ENCODE data around the gene RHBDL1. TPM values are rescaled to one million over a fixed set of nuclear protein-coding genes. Genes with fewer than 3 reads are reported as not detected.

RHBDL1 gene
- total RNA-seq, 1 experiment from 2014 or later: 3.6 TPM

DNA sequence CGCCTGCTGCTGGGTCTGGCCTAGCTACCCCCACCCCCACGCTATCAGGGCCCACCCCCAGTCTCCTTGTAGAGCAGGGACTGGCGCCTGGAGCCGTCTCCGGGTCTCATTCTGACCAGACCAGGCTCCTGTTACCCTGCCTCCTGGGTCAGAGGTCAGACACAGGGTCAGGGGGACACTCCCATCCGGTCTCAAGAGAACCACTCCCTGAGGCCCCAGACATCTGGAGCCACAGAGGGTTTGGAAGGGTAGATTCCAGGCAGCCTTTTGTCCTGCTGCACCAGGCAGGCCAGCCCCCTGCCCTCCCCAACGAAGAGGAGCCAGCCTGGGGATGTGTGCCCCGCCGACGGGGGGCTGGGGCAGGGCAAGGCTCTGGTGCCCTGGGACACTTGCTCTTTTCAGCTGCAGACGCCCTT is 45.6 kb upstream of the RHBDL1 start:
- Histone ChIP-seq H3K9ac (ENCODE audit: low read length) (no peak overlapping the region), H3K9me3 (ENCODE audit: low read length) (no peaks in the 10 kb centered on the region), H3K9me2 (replicated peaks; ENCODE audit: insufficient read depth, low read length) (no peaks in the 10 kb centered on the region), H3K27ac (ENCODE audit: low read length) (no peak overlapping the region), H3K79me2 (ENCODE audit: low read length) (peaks cover 8% of the 10 kb centered on the region), H4K20me1 (ENCODE audit: insufficient read depth, low read depth, low read length) (peaks cover 2% of the 10 kb centered on the region; the same call in 1 of the 2 replicates), H3K27me3 (ENCODE audit: low read length) (no peaks in the 10 kb centered on the region), H2AFZ (ENCODE audit: low read length) (no peak overlapping the region), H3K4me2 (ENCODE audit: low read depth, low read length, poor library complexity, severe bottlenecking) (no peak overlapping the region), H3K36me3 (ENCODE audit: insufficient read depth, low read length) (0 out of 2 replicates have a peak, but pooled peaks cover 4% of the 10 kb centered on the region), H3K4me3 (ENCODE audit: low read length) (no peak overlapping the region), H3K4me1 (ENCODE audit: low read length) (peaks cover 13% of the 10 kb centered on the region)
- DNase-seq: no peak

DNA sequence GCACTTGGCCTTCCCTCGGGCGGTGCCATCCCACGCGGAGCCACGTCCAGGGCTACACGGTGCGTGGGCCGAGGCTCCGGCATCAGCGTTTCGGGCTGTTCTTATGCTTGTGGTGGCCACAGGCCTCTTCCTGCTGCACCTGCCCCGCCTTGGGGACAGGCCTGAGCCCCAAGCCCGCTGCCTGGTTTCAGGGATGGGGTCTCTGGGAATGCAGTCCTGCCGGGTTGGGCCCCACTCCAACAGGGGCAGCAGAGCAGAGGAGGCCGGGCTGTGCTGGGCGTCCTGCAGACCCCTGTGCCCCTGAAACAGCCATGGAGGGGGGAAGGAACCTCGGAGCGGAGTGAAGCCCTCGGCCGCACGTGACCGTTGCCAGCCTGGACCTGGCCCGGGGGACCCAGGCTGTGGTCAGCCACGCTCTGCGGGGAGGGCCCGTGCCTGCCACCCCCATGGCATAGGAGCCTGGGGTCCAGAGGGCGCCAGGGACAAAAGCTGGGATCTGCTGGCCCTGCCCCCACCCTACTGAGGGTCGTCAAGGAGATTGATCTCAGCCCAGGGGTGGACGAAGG is 45.1 kb upstream of the RHBDL1 start:
- H4K20me1 ChIP-seq (ENCODE audit: insufficient read depth, low read depth, low read length): peaks cover 7% of the 10 kb centered on the region; the same call in 1 of the 2 replicates
- no peak overlapping the region for H2AFZ ChIP-seq (ENCODE audit: low read length)
- no peaks in the 10 kb centered on the region for H3K27me3 ChIP-seq (ENCODE audit: low read length)
- H3K27ac ChIP-seq (ENCODE audit: low read length): no peak overlapping the region
- 0 out of 2 replicates have a peak, but pooled peaks cover 4% of the 10 kb centered on the region for H3K36me3 ChIP-seq (ENCODE audit: insufficient read depth, low read length)
- peaks cover 14% of the 10 kb centered on the region for H3K4me1 ChIP-seq (ENCODE audit: low read length)
- H3K9ac ChIP-seq (ENCODE audit: low read length): no peak overlapping the region
- peaks cover 13% of the 10 kb centered on the region for H3K79me2 ChIP-seq (ENCODE audit: low read length)
- no peak overlapping the region for H3K4me2 ChIP-seq (ENCODE audit: low read depth, low read length, poor library complexity, severe bottlenecking)
- no peak overlapping the region for H3K4me3 ChIP-seq (ENCODE audit: low read length)
- DNase-seq: no peak
- no peaks in the 10 kb centered on the region for H3K9me2 ChIP-seq (replicated peaks; ENCODE audit: insufficient read depth, low read length)
- no peaks in the 10 kb centered on the region for H3K9me3 ChIP-seq (ENCODE audit: low read length)

DNA sequence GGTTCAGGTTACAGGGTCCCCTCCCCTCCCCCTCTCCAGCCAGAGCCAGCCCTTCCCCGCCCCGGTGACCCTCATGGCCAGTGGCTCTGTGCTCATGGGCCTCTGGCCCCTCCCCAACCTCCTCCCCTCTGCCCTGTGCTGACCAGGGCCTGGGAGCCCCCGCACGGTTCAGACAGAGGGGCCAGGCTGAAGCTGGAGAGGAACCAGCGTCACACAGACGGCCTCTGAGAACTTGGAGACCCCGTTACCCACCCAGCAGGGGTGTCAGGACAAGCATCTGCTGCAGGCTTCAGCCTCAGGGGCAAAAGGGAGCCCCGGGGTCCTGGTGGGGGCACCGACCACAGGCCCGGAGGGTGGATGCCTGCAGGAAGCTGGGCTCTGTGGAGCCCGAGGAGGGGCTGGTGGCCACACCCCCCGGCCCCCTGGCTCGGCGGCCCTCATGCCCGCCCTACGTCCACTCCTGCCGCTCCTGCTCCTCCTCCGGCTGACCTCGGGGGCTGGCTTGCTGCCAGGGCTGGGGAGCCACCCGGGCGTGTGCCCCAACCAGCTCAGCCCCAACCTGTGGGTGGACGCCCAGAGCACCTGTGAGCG is 44.6 kb upstream of the RHBDL1 start, which contains the start of gene WFIKKN1:
TSS of gene WFIKKN1 (plus strand) at position 171 of the 591 bp plus-strand sequence. CDS start at position 440, 269 bp downstream.
- Histone ChIP-seq H3K9me3 (ENCODE audit: low read length) (no peaks in the 10 kb centered on the region), H4K20me1 (ENCODE audit: insufficient read depth, low read depth, low read length) (peaks cover 7% of the 10 kb centered on the region; the same call in 1 of the 2 replicates), H3K9me2 (replicated peaks; ENCODE audit: insufficient read depth, low read length) (no peaks in the 10 kb centered on the region), H3K9ac (ENCODE audit: low read length) (no peak within 1 kb of the TSS), H2AFZ (ENCODE audit: low read length) (no peak within 1 kb of the TSS), H3K4me2 (ENCODE audit: low read depth, low read length, poor library complexity, severe bottlenecking) (no peak within 1 kb of the TSS), H3K36me3 (ENCODE audit: insufficient read depth, low read length) (0 out of 2 replicates have a peak, but pooled peaks cover 4% of the 10 kb centered on the region), H3K4me3 (ENCODE audit: low read length) (no peak within 1 kb of the TSS), H3K27me3 (ENCODE audit: low read length) (no peaks in the 10 kb centered on the region), H3K27ac (ENCODE audit: low read length) (no peak within 1 kb of the TSS), H3K4me1 (ENCODE audit: low read length) (peaks cover 14% of the 10 kb centered on the region), H3K79me2 (ENCODE audit: low read length) (peaks cover 19% of the 10 kb centered on the region)
- no peak for DNase-seq

DNA sequence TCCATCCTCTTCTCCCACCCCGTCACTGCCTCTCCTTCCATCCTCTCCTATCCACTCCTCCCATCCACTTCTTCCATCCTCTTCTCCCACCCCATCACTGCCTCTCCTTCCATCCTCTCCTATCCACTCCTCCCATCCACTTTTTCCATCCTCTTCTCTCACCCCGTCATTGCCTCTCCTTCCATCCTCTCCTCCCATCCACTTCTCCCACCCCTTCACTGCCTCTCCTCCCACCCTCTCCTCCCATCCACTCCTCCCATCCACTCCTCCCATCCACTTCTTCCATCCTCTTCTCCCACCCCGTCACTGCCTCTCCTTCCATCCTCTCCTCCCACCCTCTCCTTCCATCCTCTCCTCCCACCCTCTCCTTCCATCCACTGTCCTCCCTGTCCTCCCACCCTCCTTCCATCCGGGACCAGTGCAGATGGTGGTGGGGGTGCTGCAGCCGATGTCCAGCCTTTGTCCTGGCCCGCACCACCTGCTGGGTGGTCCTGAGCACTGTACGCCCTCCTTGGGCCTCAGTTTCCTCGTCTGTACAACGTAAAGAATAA is 43.6 kb upstream of the RHBDL1 start:
- no peak overlapping the region for H3K9ac ChIP-seq (ENCODE audit: low read length)
- H3K27me3 ChIP-seq (ENCODE audit: low read length): no peaks in the 10 kb centered on the region
- peaks cover 20% of the 10 kb centered on the region for H3K4me1 ChIP-seq (ENCODE audit: low read length)
- H3K9me2 ChIP-seq (replicated peaks; ENCODE audit: insufficient read depth, low read length): no peaks in the 10 kb centered on the region
- no peak overlapping the region for H2AFZ ChIP-seq (ENCODE audit: low read length)
- H3K36me3 ChIP-seq (ENCODE audit: insufficient read depth, low read length): 0 out of 2 replicates have a peak, but pooled peaks cover 4% of the 10 kb centered on the region
- H3K9me3 ChIP-seq (ENCODE audit: low read length): no peaks in the 10 kb centered on the region
- H3K4me3 ChIP-seq (ENCODE audit: low read length): no peak overlapping the region
- H4K20me1 ChIP-seq (ENCODE audit: insufficient read depth, low read depth, low read length): peaks cover 7% of the 10 kb centered on the region; the same call in 1 of the 2 replicates
- H3K4me2 ChIP-seq (ENCODE audit: low read depth, low read length, poor library complexity, severe bottlenecking): no peak overlapping the region
- H3K79me2 ChIP-seq (ENCODE audit: low read length): peaks cover 20% of the 10 kb centered on the region
- H3K27ac ChIP-seq (ENCODE audit: low read length): no peak overlapping the region
- DNase-seq: no peak

DNA sequence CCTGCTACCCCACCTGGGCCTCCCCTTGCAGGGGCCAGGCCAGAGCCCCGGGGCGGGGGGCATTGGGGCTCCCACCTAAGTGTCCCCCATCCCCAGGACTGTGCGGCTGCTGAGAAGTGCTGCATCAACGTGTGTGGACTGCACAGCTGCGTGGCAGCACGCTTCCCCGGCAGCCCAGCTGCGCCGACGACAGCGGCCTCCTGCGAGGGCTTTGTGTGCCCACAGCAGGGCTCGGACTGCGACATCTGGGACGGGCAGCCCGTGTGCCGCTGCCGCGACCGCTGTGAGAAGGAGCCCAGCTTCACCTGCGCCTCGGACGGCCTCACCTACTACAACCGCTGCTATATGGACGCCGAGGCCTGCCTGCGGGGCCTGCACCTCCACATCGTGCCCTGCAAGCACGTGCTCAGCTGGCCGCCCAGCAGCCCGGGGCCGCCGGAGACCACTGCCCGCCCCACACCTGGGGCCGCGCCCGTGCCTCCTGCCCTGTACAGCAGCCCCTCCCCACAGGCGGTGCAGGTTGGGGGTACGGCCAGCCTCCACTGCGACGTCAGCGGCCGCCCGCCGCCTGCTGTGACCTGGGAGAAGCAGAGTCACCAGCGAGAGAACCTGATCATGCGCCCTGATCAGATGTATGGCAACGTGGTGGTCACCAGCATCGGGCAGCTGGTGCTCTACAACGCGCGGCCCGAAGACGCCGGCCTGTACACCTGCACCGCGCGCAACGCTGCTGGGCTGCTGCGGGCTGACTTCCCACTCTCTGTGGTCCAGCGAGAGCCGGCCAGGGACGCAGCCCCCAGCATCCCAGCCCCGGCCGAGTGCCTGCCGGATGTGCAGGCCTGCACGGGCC is 42.8 kb upstream of the RHBDL1 start:
- Histone ChIP-seq H3K27me3 (ENCODE audit: low read length) (no peaks in the 10 kb centered on the region), H3K4me1 (ENCODE audit: low read length) (peaks cover 23% of the 10 kb centered on the region), H3K27ac (ENCODE audit: low read length) (no peak overlapping the region), H3K9me3 (ENCODE audit: low read length) (no peaks in the 10 kb centered on the region), H3K9ac (ENCODE audit: low read length) (no peak overlapping the region), H3K79me2 (ENCODE audit: low read length) (peaks cover 20% of the 10 kb centered on the region), H4K20me1 (ENCODE audit: insufficient read depth, low read depth, low read length) (peaks cover 7% of the 10 kb centered on the region; the same call in 1 of the 2 replicates), H3K9me2 (replicated peaks; ENCODE audit: insufficient read depth, low read length) (no peaks in the 10 kb centered on the region), H2AFZ (ENCODE audit: low read length) (no peak overlapping the region), H3K36me3 (ENCODE audit: insufficient read depth, low read length) (0 out of 2 replicates have a peak, but pooled peaks cover 4% of the 10 kb centered on the region), H3K4me2 (ENCODE audit: low read depth, low read length, poor library complexity, severe bottlenecking) (no peak overlapping the region), H3K4me3 (ENCODE audit: low read length) (no peak overlapping the region)
- no peak for DNase-seq

DNA sequence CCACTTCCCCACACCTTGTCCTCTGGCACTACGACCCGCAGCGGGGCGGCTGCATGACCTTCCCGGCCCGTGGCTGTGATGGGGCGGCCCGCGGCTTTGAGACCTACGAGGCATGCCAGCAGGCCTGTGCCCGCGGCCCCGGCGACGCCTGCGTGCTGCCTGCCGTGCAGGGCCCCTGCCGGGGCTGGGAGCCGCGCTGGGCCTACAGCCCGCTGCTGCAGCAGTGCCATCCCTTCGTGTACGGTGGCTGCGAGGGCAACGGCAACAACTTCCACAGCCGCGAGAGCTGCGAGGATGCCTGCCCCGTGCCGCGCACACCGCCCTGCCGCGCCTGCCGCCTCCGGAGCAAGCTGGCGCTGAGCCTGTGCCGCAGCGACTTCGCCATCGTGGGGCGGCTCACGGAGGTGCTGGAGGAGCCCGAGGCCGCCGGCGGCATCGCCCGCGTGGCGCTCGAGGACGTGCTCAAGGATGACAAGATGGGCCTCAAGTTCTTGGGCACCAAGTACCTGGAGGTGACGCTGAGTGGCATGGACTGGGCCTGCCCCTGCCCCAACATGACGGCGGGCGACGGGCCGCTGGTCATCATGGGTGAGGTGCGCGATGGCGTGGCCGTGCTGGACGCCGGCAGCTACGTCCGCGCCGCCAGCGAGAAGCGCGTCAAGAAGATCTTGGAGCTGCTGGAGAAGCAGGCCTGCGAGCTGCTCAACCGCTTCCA is 42.0 kb upstream of the RHBDL1 start:
- Histone ChIP-seq H4K20me1 (ENCODE audit: insufficient read depth, low read depth, low read length) (peaks cover 7% of the 10 kb centered on the region; the same call in 1 of the 2 replicates), H3K27ac (ENCODE audit: low read length) (no peak overlapping the region), H2AFZ (ENCODE audit: low read length) (no peak overlapping the region), H3K36me3 (ENCODE audit: insufficient read depth, low read length) (0 out of 2 replicates have a peak, but pooled peaks cover 4% of the 10 kb centered on the region), H3K27me3 (ENCODE audit: low read length) (no peaks in the 10 kb centered on the region), H3K4me2 (ENCODE audit: low read depth, low read length, poor library complexity, severe bottlenecking) (no peak overlapping the region), H3K4me3 (ENCODE audit: low read length) (no peak overlapping the region), H3K9ac (ENCODE audit: low read length) (no peak overlapping the region), H3K79me2 (ENCODE audit: low read length) (peaks cover 20% of the 10 kb centered on the region), H3K4me1 (ENCODE audit: low read length) (peaks cover 23% of the 10 kb centered on the region), H3K9me2 (replicated peaks; ENCODE audit: insufficient read depth, low read length) (no peaks in the 10 kb centered on the region), H3K9me3 (ENCODE audit: low read length) (no peaks in the 10 kb centered on the region)
- DNase-seq: no peak

DNA sequence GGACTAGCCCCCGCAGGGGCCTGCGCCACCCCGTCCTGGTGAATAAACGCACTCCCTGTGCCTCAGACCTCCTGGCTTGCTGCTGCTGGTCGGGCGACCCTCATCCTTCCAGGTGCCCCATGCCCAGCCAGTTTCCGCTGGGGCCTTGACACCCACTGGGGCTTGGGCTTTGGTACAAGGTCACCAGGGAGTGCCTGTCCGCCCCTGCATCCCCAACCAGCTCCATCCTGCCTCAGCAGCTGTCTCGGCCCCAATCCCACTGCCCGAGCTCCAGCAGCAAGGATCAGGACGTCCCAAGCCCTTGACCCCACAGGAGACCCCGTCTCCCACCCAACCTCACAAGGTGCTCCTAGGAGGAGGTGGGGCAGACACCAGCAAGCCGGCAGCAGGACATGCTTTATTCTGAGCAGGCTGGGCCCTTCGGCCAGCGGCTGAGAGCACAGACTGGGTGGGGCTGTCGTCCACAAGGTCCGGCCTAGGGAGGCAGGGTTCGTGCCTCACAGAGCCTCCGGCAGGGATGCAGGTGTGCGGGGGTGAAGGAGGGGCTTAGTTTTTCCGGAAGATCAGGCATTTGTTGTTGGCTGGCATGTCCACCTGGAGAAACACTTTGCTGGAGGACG is 41.3 kb upstream of the RHBDL1 start:
- H3K27ac ChIP-seq (ENCODE audit: low read length): no peak overlapping the region
- peaks cover 20% of the 10 kb centered on the region for H3K79me2 ChIP-seq (ENCODE audit: low read length)
- H3K27me3 ChIP-seq (ENCODE audit: low read length): no peaks in the 10 kb centered on the region
- H3K36me3 ChIP-seq (ENCODE audit: insufficient read depth, low read length): 0 out of 2 replicates have a peak, but pooled peaks cover 4% of the 10 kb centered on the region
- no peak for DNase-seq
- no peaks in the 10 kb centered on the region for H3K9me2 ChIP-seq (replicated peaks; ENCODE audit: insufficient read depth, low read length)
- peak overlapping the region; percentile 97 for H3K4me2 ChIP-seq (ENCODE audit: low read depth, low read length, poor library complexity, severe bottlenecking)
- peaks cover 7% of the 10 kb centered on the region; the same call in 1 of the 2 replicates for H4K20me1 ChIP-seq (ENCODE audit: insufficient read depth, low read depth, low read length)
- no peak overlapping the region; the same call in 1 of the 2 replicates for H3K4me3 ChIP-seq (ENCODE audit: low read length)
- H3K4me1 ChIP-seq (ENCODE audit: low read length): peaks cover 29% of the 10 kb centered on the region
- H2AFZ ChIP-seq (ENCODE audit: low read length): no peak overlapping the region
- peak overlapping the region; percentile 95; the same call in 1 of the 2 replicates for H3K9ac ChIP-seq (ENCODE audit: low read length)
- no peaks in the 10 kb centered on the region for H3K9me3 ChIP-seq (ENCODE audit: low read length)
